Esophagus muscularis mucosa (tissue), 3 donors: ENCODE results near the gene P2RY6.

Experiments used
- EP300 ChIP-seq: sonication (generic); formaldehyde crosslinking; IDR thresholded peaks from one replicate; pipeline ENCODE4 v1.6.1; 2017; ENCODE audit warnings: antibody characterized with exemption
- POLR2A ChIP-seq: fragments of 450-650 bp; IDR thresholded peaks from one replicate; pipeline ENCODE4 v1.6.1; 2017; ENCODE audit warnings: antibody characterized with exemption, moderate library complexity, mild to moderate bottlenecking, low read depth
- POLR2AphosphoS5 ChIP-seq, 2 donors: sonication (generic); formaldehyde crosslinking; IDR thresholded peaks; one replicate each; pipeline ENCODE4 v1.6.1; 2017; ENCODE audit warnings: antibody characterized with exemption in 2 of 2

GRCh38 chr11:73267906-73268540, 4.1 kb upstream of the P2RY6 start:
- TF ChIP-seq POLR2A (no peak), POLR2AphosphoS5 (IDR thresholded peaks at IDR 0.05) (no peak), EP300 (no peak)
